Smooth muscle cell (in vitro differentiated cells): ENCODE results near the gene PTPRN2. TPM values are rescaled to one million over a fixed set of nuclear protein-coding genes. Genes with fewer than 3 reads are reported as not detected.

Experiments
- DNase-seq: peaks from one replicate; lab custom pipeline; 2025; ENCODE audit not compliant: unreplicated experiment; lab: John Stamatoyannopoulos, UW
- H2AFZ ChIP-seq: fragments of 200-600 bp; sonication (generic); 2 replicates; pipeline ENCODE4 v1.6.0; 2016; ENCODE audit warnings: antibody characterized with exemption, low read depth, mild to moderate bottlenecking
- H3F3A ChIP-seq: fragments of 200-600 bp; sonication (generic); 2 replicates; pipeline ENCODE4 v1.6.0; 2017; ENCODE audit warnings: antibody characterized with exemption, low read depth
- H3K27ac ChIP-seq: fragments of 200-600 bp; sonication (generic); 2 replicates; pipeline ENCODE4 v1.5.1; 2016; ENCODE audit warnings: low read depth, mild to moderate bottlenecking
- H3K27me3 ChIP-seq: fragments of 200-600 bp; sonication (generic); 2 replicates; pipeline ENCODE4 v1.6.1; 2016; ENCODE audit warnings: low read depth, mild to moderate bottlenecking
- H3K36me3 ChIP-seq: fragments of 200-600 bp; sonication (generic); 2 replicates; pipeline ENCODE4 v1.5.1; 2016; ENCODE audit warnings: low read depth
- H3K4me1 ChIP-seq: fragments of 200-600 bp; sonication (generic); 2 replicates; pipeline ENCODE4 v1.5.1; 2016; ENCODE audit warnings: low read depth
- H3K4me2 ChIP-seq: fragments of 200-600 bp; sonication (generic); 2 replicates; pipeline ENCODE4 v1.6.0; 2016; ENCODE audit warnings: mild to moderate bottlenecking
- H3K4me3 ChIP-seq: fragments of 200-600 bp; sonication (generic); 2 replicates; pipeline ENCODE4 v1.5.1; 2016; ENCODE audit warnings: mild to moderate bottlenecking
- H3K79me2 ChIP-seq: fragments of 200-600 bp; sonication (generic); 2 replicates; pipeline ENCODE4 v1.6.0; 2016; ENCODE audit warnings: low read depth, mild to moderate bottlenecking
- H3K9ac ChIP-seq: fragments of 200-600 bp; sonication (generic); 2 replicates; pipeline ENCODE4 v1.6.0; 2016; ENCODE audit warnings: low read depth
- H3K9me3 ChIP-seq: fragments of 200-600 bp; sonication (generic); replicated peaks from 2 replicates; pipeline ENCODE4 v1.5.1; 2016; ENCODE audit warnings: low read depth
- H4K20me1 ChIP-seq: fragments of 200-600 bp; sonication (generic); 2 replicates; pipeline ENCODE4 v1.6.0; 2016; ENCODE audit warnings: low read depth
- WGBS: methylation state at CpG from one replicate; pipeline ENCODE4 v1.1.7; 2016; ENCODE audit warnings: low lambda C conversion rate; 5-methylcytosine and 5-hydroxymethylcytosine counted together
- polyA plus RNA-seq: library from polyadenylated mRNA; unstranded; fragments of >200 nt; fragmentation: Nextera tagmentation; extraction: Ambion mirVana; gene quantifications from 2 replicates; pipeline ENCODE4 v1.2.1, GENCODE V29; 2016
- total RNA-seq: library from RNA; depleted of rRNA; stranded (reverse); fragments of >200 nt; gene quantifications from 2 replicates; pipeline ENCODE4 v1.2.3, GENCODE V29; 2014
- TF ChIP-seq, protein P1 (sequence below): fragments of 200-600 bp; sonication (generic); IDR thresholded peaks from 2 replicates; pipeline ENCODE4 v1.5.1; 2017; ENCODE audit warnings: borderline replicate concordance, mild to moderate bottlenecking, antibody characterized with exemption; ENCODE audit not compliant: insufficient read depth, poor library complexity, severe bottlenecking

The PTPRN2 gene
- total and polyA plus RNA-seq, 2 experiments from 2014 or later: 0.09 to 0.87 TPM

DNA sequence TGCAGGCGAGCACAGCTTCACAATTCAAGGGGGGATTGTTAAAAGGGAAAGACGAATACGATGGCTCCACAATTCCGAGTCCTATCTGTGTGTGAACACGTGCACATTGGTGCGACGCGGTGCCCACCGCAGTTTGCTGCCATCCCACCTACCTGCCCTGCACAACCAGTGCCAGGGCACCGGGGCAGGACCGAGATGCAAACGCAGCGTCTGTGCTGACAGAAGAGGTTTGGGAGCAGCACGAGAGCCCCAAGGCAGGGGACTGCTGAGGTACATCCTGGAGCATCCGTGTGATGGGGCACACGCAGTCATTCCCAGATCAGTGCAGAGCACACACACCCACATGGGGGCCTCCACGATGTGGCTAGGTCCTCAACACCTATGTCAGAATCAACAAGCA is 1029.6 kb downstream of the PTPRN2 start:
- no peaks in the 10 kb centered on the region for H3K4me1 ChIP-seq
- H3K9ac ChIP-seq: no peak overlapping the region
- no peak overlapping the region for H3K4me3 ChIP-seq
- no peak overlapping the region for H3K27ac ChIP-seq
- H2AFZ ChIP-seq: no peak overlapping the region
- H4K20me1 ChIP-seq: no peaks in the 10 kb centered on the region
- no peaks in the 10 kb centered on the region for H3K27me3 ChIP-seq
- DNase-seq: no peak
- H3K4me2 ChIP-seq: no peak overlapping the region
- no peaks in the 10 kb centered on the region for H3F3A ChIP-seq
- H3K36me3 ChIP-seq: no peaks in the 10 kb centered on the region
- 91% methylated on average over 17 of the region's 17 CpGs for WGBS
- no peaks in the 10 kb centered on the region for H3K9me3 ChIP-seq
- TF ChIP-seq, protein P1, sequence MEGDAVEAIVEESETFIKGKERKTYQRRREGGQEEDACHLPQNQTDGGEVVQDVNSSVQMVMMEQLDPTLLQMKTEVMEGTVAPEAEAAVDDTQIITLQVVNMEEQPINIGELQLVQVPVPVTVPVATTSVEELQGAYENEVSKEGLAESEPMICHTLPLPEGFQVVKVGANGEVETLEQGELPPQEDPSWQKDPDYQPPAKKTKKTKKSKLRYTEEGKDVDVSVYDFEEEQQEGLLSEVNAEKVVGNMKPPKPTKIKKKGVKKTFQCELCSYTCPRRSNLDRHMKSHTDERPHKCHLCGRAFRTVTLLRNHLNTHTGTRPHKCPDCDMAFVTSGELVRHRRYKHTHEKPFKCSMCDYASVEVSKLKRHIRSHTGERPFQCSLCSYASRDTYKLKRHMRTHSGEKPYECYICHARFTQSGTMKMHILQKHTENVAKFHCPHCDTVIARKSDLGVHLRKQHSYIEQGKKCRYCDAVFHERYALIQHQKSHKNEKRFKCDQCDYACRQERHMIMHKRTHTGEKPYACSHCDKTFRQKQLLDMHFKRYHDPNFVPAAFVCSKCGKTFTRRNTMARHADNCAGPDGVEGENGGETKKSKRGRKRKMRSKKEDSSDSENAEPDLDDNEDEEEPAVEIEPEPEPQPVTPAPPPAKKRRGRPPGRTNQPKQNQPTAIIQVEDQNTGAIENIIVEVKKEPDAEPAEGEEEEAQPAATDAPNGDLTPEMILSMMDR: no peak
- no peaks in the 10 kb centered on the region for H3K79me2 ChIP-seq

DNA sequence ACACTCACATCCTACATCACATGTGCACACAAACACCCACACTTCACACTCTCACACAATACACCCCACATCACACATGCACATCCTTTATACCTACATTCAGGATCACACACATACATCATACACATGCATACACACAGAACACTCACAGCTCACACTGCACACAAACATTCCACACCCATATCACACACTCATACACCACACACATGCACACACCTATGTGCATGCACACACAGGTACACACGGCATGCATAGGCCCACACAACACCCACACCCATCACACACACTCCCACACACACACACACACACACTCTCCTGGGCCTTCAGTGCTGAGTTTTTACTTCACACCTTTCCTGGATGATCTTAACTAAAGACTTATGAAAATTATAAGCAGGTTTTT is 1030.4 kb downstream of the PTPRN2 start:
- no peaks in the 10 kb centered on the region for H3F3A ChIP-seq
- H2AFZ ChIP-seq: no peak overlapping the region
- H3K79me2 ChIP-seq: no peaks in the 10 kb centered on the region
- H4K20me1 ChIP-seq: no peaks in the 10 kb centered on the region
- H3K9me3 ChIP-seq: no peaks in the 10 kb centered on the region
- TF ChIP-seq, protein P1: no peak
- 96% methylated on average over 1 of the region's 1 CpG for WGBS
- H3K27me3 ChIP-seq: no peaks in the 10 kb centered on the region
- no peak for DNase-seq
- H3K9ac ChIP-seq: no peak overlapping the region
- no peaks in the 10 kb centered on the region for H3K36me3 ChIP-seq
- no peak overlapping the region for H3K27ac ChIP-seq
- no peaks in the 10 kb centered on the region for H3K4me1 ChIP-seq
- no peak overlapping the region for H3K4me2 ChIP-seq
- H3K4me3 ChIP-seq: no peak overlapping the region

DNA sequence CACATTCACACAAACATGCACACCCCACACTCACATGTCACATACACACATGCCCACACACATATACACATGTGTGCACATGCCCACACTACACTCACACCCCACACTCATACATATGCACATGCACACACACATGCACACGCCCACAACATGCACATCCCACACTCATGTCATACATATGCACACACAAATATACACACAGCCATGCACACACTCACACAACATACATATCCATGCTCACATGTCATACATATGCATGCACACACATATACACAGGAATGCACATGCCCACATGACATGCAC is 1031.0 kb downstream of the PTPRN2 start:
- no peaks in the 10 kb centered on the region for H3K9me3 ChIP-seq
- H3K4me1 ChIP-seq: no peaks in the 10 kb centered on the region
- DNase-seq: no peak
- H3K4me3 ChIP-seq: no peak overlapping the region
- H3K27ac ChIP-seq: no peak overlapping the region
- no peaks in the 10 kb centered on the region for H3K27me3 ChIP-seq
- H3K79me2 ChIP-seq: no peaks in the 10 kb centered on the region
- no peak overlapping the region for H2AFZ ChIP-seq
- no peaks in the 10 kb centered on the region for H4K20me1 ChIP-seq
- H3K36me3 ChIP-seq: no peaks in the 10 kb centered on the region
- no peaks in the 10 kb centered on the region for H3F3A ChIP-seq
- no peak overlapping the region for H3K9ac ChIP-seq
- no peak overlapping the region for H3K4me2 ChIP-seq
- 93% methylated on average over 1 of the region's 1 CpG for WGBS
- TF ChIP-seq, protein P1: no peak

DNA sequence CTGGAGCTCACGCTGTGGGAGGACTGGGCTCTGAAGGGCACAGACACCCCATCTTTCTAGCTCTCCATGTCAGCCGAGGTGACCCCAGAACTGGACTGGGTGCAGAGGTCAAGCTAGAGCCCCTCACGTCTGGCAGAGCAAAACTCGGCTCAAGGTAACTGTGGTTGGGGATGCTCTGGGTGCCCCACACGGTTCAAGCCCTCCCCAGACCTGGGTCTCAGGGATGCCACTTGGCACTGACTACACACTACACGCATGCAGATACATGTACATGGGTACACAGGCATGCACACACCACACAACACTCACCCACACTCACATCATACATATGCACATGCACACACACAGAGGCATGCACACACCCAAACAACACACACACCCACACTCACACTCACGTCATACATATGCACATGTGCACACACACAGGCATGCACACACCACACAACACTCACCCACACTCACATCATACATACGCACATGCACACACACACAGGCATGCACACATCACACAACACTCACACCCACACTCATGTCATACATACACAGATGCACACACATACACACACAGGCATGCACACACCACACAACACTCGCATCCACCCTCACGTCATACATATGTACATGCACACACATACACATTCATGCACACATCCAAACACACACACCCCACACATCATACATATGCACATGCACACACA is 1031.5 kb downstream of the PTPRN2 start:
- TF ChIP-seq, protein P1: no peak
- no peaks in the 10 kb centered on the region for H3K27me3 ChIP-seq
- H3F3A ChIP-seq: no peaks in the 10 kb centered on the region
- 90% methylated on average over 9 of the region's 10 CpGs for WGBS
- H3K79me2 ChIP-seq: no peaks in the 10 kb centered on the region
- no peak overlapping the region for H3K9ac ChIP-seq
- no peak for DNase-seq
- H3K9me3 ChIP-seq: no peaks in the 10 kb centered on the region
- no peak overlapping the region for H3K4me2 ChIP-seq
- H2AFZ ChIP-seq: no peak overlapping the region
- no peak overlapping the region for H3K27ac ChIP-seq
- H3K36me3 ChIP-seq: no peaks in the 10 kb centered on the region
- H3K4me1 ChIP-seq: no peaks in the 10 kb centered on the region
- H4K20me1 ChIP-seq: no peaks in the 10 kb centered on the region
- no peak overlapping the region for H3K4me3 ChIP-seq
